Umbilical cord (tissue), 2 donors: ENCODE measurements around the gene SMIM27. TPM values are rescaled to one million over a fixed set of nuclear protein-coding genes. Genes with fewer than 3 reads are reported as not detected.
"Not testable (repeated sequence)": the region's sequence is repeated elsewhere in the genome, so short reads cannot be mapped to it uniquely, and the experiment has no call there.

Source experiments
- DNase-seq: peaks from one replicate; pipeline ENCODE4 v3.0.0-alpha.2; 2015; ENCODE audit warnings: low spot score
- total RNA-seq: library from RNA; depleted of rRNA; stranded (reverse); fragments of >200 nt; gene quantifications from one replicate; pipeline ENCODE4 v1.2.3, GENCODE V29; 2014; ENCODE audit warnings: low replicate concordance; ENCODE audit not compliant: insufficient read depth

SMIM27 gene
- total RNA-seq: not detected

- DNase-seq: peak; percentile 97
Measured at GRCh38 chr9:32552172-32552872, at the start of gene SMIM27, which contains the start of gene TOPORS. SMIM27 (plus strand) TSS chr9:32552327; CDS start chr9:32552435, 108 bp downstream. TOPORS (minus strand) TSS chr9:32552586; CDS start chr9:32552436, 150 bp downstream.

GRCh38 chr9:32502464-32502863 is 49.7 kb upstream of the SMIM27 start:
- no peak for DNase-seq

- no peak for DNase-seq
Measured at GRCh38 chr9:32503008-32503407, 49.1 kb upstream of the SMIM27 start.

GRCh38 chr9:32508728-32509127 is 43.4 kb upstream of the SMIM27 start:
- DNase-seq: no peak

- no peak for DNase-seq
Measured at GRCh38 chr9:32516241-32516640, 35.9 kb upstream of the SMIM27 start.

GRCh38 chr9:32518276-32518675 is 33.9 kb upstream of the SMIM27 start:
- DNase-seq: no peak

GRCh38 chr9:32523910-32524309 is 28.2 kb upstream of the SMIM27 start:
- no peak for DNase-seq

- not testable (repeated sequence) for DNase-seq
Measured at GRCh38 chr9:32524558-32524891, 27.6 kb upstream of the SMIM27 start.

- DNase-seq: peak; percentile 9
Measured at GRCh38 chr9:32524892-32525708, 27.0 kb upstream of the SMIM27 start.

- no peak for DNase-seq
Measured at GRCh38 chr9:32525709-32526030, 26.5 kb upstream of the SMIM27 start.

- peak; percentile 96 for DNase-seq
Measured at GRCh38 chr9:32526041-32526706, 26.0 kb upstream of the SMIM27 start, which contains the start of gene RIGI. RIGI (minus strand) TSS chr9:32526196; CDS start chr9:32526166, 30 bp downstream.

- DNase-seq: no peak
Measured at GRCh38 chr9:32526707-32527048, 25.4 kb upstream of the SMIM27 start.

- no peak for DNase-seq
Measured at GRCh38 chr9:32533336-32533735, 18.8 kb upstream of the SMIM27 start.

GRCh38 chr9:32533816-32534215 is 18.3 kb upstream of the SMIM27 start:
- no peak for DNase-seq

- DNase-seq: no peak
Measured at GRCh38 chr9:32543047-32543446, 9.1 kb upstream of the SMIM27 start.

- DNase-seq: no peak
Measured at GRCh38 chr9:32545884-32546283, 6.2 kb upstream of the SMIM27 start.

GRCh38 chr9:32548213-32548612 is 3.9 kb upstream of the SMIM27 start:
- not testable (repeated sequence) for DNase-seq

GRCh38 chr9:32550150-32550561 is 2.0 kb upstream of the SMIM27 start:
- DNase-seq: peak; percentile 27

- DNase-seq: peak; percentile 97
Measured at GRCh38 chr9:32550562-32551275, 1.4 kb upstream of the SMIM27 start.

- DNase-seq: no peak
Measured at GRCh38 chr9:32551276-32552051, 663 bp upstream of the SMIM27 start.

GRCh38 chr9:32554107-32554506 is 2.0 kb downstream of the SMIM27 start:
- DNase-seq: no peak
